ENCODE results near the gene UPK1B. TPM values are rescaled to one million over a fixed set of nuclear protein-coding genes. Genes with fewer than 3 reads are reported as not detected.

The UPK1B gene
- polyA plus RNA-seq, 2 of the 4 experiments (the other 2 are of a cell fraction): 7.1 to 36.7 TPM

GRCh38 chr3:119177321-119177720 lies 3.9 kb downstream of the UPK1B start:
- peaks cover 69% of the 10 kb centered on the region for H3K4me1 ChIP-seq
- peak; percentile 61 for FAIRE-seq
- CTCF ChIA-PET: interaction anchor here (0.6 to 1.5 kb wide), 6 partner anchors 24 to 143 kb away, joined by 3 to 4 read pairs (median 4); partner anchors contain the start of genes IGSF11 and TEX55
- peak overlapping the region; percentile 86 for H3K4me2 ChIP-seq
- H3K27ac ChIP-seq: peak overlapping the region; percentile 91 to 96
- POLR2A ChIA-PET: interaction anchor here (1.7 kb wide), 1 partner anchor 63 kb away, joined by 8 read pairs; the partner anchor contains the start of gene B4GALT4
- no peaks in the 10 kb centered on the region for H3K9me3 ChIP-seq
- TF ChIP-seq, protein P1, sequence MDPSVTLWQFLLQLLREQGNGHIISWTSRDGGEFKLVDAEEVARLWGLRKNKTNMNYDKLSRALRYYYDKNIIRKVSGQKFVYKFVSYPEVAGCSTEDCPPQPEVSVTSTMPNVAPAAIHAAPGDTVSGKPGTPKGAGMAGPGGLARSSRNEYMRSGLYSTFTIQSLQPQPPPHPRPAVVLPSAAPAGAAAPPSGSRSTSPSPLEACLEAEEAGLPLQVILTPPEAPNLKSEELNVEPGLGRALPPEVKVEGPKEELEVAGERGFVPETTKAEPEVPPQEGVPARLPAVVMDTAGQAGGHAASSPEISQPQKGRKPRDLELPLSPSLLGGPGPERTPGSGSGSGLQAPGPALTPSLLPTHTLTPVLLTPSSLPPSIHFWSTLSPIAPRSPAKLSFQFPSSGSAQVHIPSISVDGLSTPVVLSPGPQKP (IDR thresholded peaks at IDR 0.05; ENCODE audit: low read depth, low read length): no peak
- TF ChIP-seq FOSB (CRISPR knock-in tag; IDR thresholded peaks at IDR 0.05): no peak
- TF ChIP-seq ZSCAN20 (CRISPR knock-in tag; IDR thresholded peaks at IDR 0.05): no peak
- no peak for TF ChIP-seq TP53 (CRISPR knock-in tag; IDR thresholded peaks at IDR 0.05)
- TF ChIP-seq HOXB5 (CRISPR knock-in tag; IDR thresholded peaks at IDR 0.05): no peak
- TF ChIP-seq FOSL2 (IDR thresholded peaks at IDR 0.05): no peak
- no peak for TF ChIP-seq FOSL2 (CRISPR knock-in tag; IDR thresholded peaks at IDR 0.05)
- no peak for TF ChIP-seq EHMT2 (IDR thresholded peaks at IDR 0.05; ENCODE audit: low read depth)
- TF ChIP-seq EP300 (IDR thresholded peaks at IDR 0.05): no peak
- TF ChIP-seq TFCP2L1 (CRISPR knock-in tag; IDR thresholded peaks at IDR 0.05): no peak
- TF ChIP-seq HMGXB4 (CRISPR knock-in tag; IDR thresholded peaks at IDR 0.05; ENCODE audit: borderline replicate concordance): no peak
- TF ChIP-seq MAFK (IDR thresholded peaks at IDR 0.05; ENCODE audit: partially characterized antibody): no peak
- TF ChIP-seq, protein P2, sequence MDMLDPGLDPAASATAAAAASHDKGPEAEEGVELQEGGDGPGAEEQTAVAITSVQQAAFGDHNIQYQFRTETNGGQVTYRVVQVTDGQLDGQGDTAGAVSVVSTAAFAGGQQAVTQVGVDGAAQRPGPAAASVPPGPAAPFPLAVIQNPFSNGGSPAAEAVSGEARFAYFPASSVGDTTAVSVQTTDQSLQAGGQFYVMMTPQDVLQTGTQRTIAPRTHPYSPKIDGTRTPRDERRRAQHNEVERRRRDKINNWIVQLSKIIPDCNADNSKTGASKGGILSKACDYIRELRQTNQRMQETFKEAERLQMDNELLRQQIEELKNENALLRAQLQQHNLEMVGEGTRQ (IDR thresholded peaks at IDR 0.05): no peak
- no peak for ATAC-seq
- WGBS (ENCODE audit: missing lambda C conversion rate): 21% methylated on average over 4 of the region's 4 CpGs
- H3K4me3 ChIP-seq: no peak overlapping the region
- DNase-seq (ENCODE audit: low read depth in 1 of 2, low spot score in 1 of 2): peak in 1 of 2 experiments; percentile 35

- ChIA-PET CTCF (interaction anchor here (1.3 kb wide), 1 partner anchor 147 kb away, joined by 3 read pairs; the partner anchor contains the start of gene IGSF11), POLR2A (no interaction called here)
- H3K4me2 ChIP-seq: peak overlapping the region; percentile 64
- ATAC-seq (peak; percentile 75 to 87), DNase-seq (ENCODE audit: low read depth in 1 of 2, low spot score in 1 of 2) (peak; percentile 68 to 97), FAIRE-seq (no peak)
- H3K4me1 ChIP-seq: peaks cover 77% of the 10 kb centered on the region
- peak overlapping the region; percentile 92 to 93 for H3K27ac ChIP-seq
- no peaks in the 10 kb centered on the region for H3K9me3 ChIP-seq
- no peak overlapping the region for H3K4me3 ChIP-seq
- 0% methylated on average over 3 of the region's 3 CpGs for WGBS (ENCODE audit: missing lambda C conversion rate)
- no peak for TF ChIP-seq EHMT2 (IDR thresholded peaks at IDR 0.05; ENCODE audit: low read depth)
- no peak for TF ChIP-seq ZNF302 (CRISPR knock-in tag; IDR thresholded peaks at IDR 0.05)
- TF ChIP-seq SREBF2 (IDR thresholded peaks at IDR 0.05): no peak
- no peak for TF ChIP-seq HOXA7 (CRISPR knock-in tag; IDR thresholded peaks at IDR 0.05)
- TF ChIP-seq ESRRA (IDR thresholded peaks at IDR 0.05; ENCODE audit: borderline replicate concordance, low read length): peak; percentile 76; the same call in 1 of the 2 replicates
- TF ChIP-seq, protein P3, sequence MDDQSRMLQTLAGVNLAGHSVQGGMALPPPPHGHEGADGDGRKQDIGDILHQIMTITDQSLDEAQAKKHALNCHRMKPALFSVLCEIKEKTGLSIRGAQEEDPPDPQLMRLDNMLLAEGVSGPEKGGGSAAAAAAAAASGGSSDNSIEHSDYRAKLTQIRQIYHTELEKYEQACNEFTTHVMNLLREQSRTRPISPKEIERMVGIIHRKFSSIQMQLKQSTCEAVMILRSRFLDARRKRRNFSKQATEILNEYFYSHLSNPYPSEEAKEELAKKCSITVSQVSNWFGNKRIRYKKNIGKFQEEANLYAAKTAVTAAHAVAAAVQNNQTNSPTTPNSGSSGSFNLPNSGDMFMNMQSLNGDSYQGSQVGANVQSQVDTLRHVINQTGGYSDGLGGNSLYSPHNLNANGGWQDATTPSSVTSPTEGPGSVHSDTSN (IDR thresholded peaks at IDR 0.05): 0 out of 2 replicates have a peak, but pooled peaks have one; percentile 17
- 0 out of 2 replicates have a peak, but pooled peaks have one; percentile 35 for TF ChIP-seq MYC (IDR thresholded peaks at IDR 0.05; ENCODE audit: borderline replicate concordance, low read length)
- peak in 1 of 2 experiments; percentile 58; a peak in 1 of 5 replicates for TF ChIP-seq EP300 (IDR thresholded peaks at IDR 0.05)
- no peak for TF ChIP-seq RCOR1 (IDR thresholded peaks at IDR 0.05; ENCODE audit: low read depth, low read length)
- peak; percentile 29; the same call in 1 of the 2 replicates for TF ChIP-seq ATOH8 (CRISPR knock-in tag; IDR thresholded peaks at IDR 0.05; ENCODE audit: low read depth)
- 0 out of 2 replicates have a peak, but pooled peaks have one; percentile 11 for TF ChIP-seq JUNB (IDR thresholded peaks at IDR 0.05)
- no peak for TF ChIP-seq ZC3H11A (IDR thresholded peaks at IDR 0.05)
- no peak for TF ChIP-seq BCL3 (IDR thresholded peaks at IDR 0.05)
- TF ChIP-seq TP53 (CRISPR knock-in tag; IDR thresholded peaks at IDR 0.05): no peak
- TF ChIP-seq JUN (IDR thresholded peaks at IDR 0.05): 0 out of 5 replicates have a peak, but pooled peaks have one; percentile 18 to 21
- TF ChIP-seq HOXB5 (CRISPR knock-in tag; IDR thresholded peaks at IDR 0.05): peak; percentile 68; the same call in 1 of the 2 replicates
- no peak; the same call in 2 of the 3 replicates for TF ChIP-seq SMC3 (IDR thresholded peaks at IDR 0.05)
- TF ChIP-seq RARB (CRISPR knock-in tag; IDR thresholded peaks at IDR 0.05): no peak
- TF ChIP-seq FOXS1 (CRISPR knock-in tag; IDR thresholded peaks at IDR 0.05): no peak
- TF ChIP-seq GATA3 (IDR thresholded peaks at IDR 0.05; ENCODE audit: borderline replicate concordance): peak; percentile 81; the same call in 1 of the 2 replicates
- TF ChIP-seq FOSL2 (IDR thresholded peaks at IDR 0.05): no peak
- TF ChIP-seq FOSL2 (CRISPR knock-in tag; IDR thresholded peaks at IDR 0.05): peak; percentile 66; the same call in 1 of the 2 replicates
- TF ChIP-seq RAD21 (conservative IDR thresholded peaks at IDR 0.05 in 1 of 2, IDR thresholded peaks at IDR 0.05 in 1 of 2): no peak; a peak in 1 of 5 replicates
Measured at GRCh38 chr3:119181765-119182164, 8.4 kb downstream of the UPK1B start.
